Measurements from ENCODE around the gene NEK1. TPM values are rescaled to one million over a fixed set of nuclear protein-coding genes. Genes with fewer than 3 reads are reported as not detected.
"Not testable (repeated sequence)": the region's sequence is repeated elsewhere in the genome, so short reads cannot be mapped to it uniquely, and the experiment has no call there.

NEK1 gene
- total RNA-seq, 2 donors from 2014 or later, result 12.2 to 15.1 TPM

GRCh38 chr4:169458575-169458974, 153.8 kb downstream of the NEK1 start:
- Histone ChIP-seq H3K4me1 (ENCODE audit: control insufficient read depth, insufficient read depth, low read length) (no peaks in the 10 kb centered on the region), H3K4me3 (ENCODE audit: low read length) (no peak overlapping the region), H3K27ac (ENCODE audit: low read depth, low read length) (no peak overlapping the region), H3K36me3 (ENCODE audit: control insufficient read depth, insufficient read depth, low read length) (peaks cover 6% of the 10 kb centered on the region), H3K27me3 (ENCODE audit: control insufficient read depth, insufficient read depth, low read length, poor library complexity, severe bottlenecking) (no peaks in the 10 kb centered on the region), H3K9ac (ENCODE audit: extremely low read depth, low read length, poor library complexity, severe bottlenecking) (no peak overlapping the region), H3K9me3 (ENCODE audit: control insufficient read depth, low read length) (peaks cover 5% of the 10 kb centered on the region)
- no peak for DNase-seq
- H3K9me3 Mint-ChIP-seq, result peaks cover 18% of the 10 kb centered on the region
- H3K36me3 Mint-ChIP-seq (ENCODE audit: low read depth), result peaks cover 35% of the 10 kb centered on the region
- TF ChIP-seq CTCF (conservative IDR thresholded peaks at IDR 0.05), result no peak
- H3K4me3 Mint-ChIP-seq, result no peak overlapping the region
- H3K27ac Mint-ChIP-seq, result no peak overlapping the region
- H3K4me1 Mint-ChIP-seq, result no peaks in the 10 kb centered on the region
- no peaks in the 10 kb centered on the region for H3K27me3 Mint-ChIP-seq (ENCODE audit: insufficient read depth)

GRCh38 chr4:169452644-169453043, 159.7 kb downstream of the NEK1 start:
- H3K27ac Mint-ChIP-seq; H3K27me3 Mint-ChIP-seq (ENCODE audit: insufficient read depth); DNase-seq; H3K27me3 ChIP-seq (ENCODE audit: control insufficient read depth, insufficient read depth, low read length, poor library complexity, severe bottlenecking); H3K4me3 Mint-ChIP-seq; H3K36me3 ChIP-seq (ENCODE audit: control insufficient read depth, insufficient read depth, low read length); H3K4me1 Mint-ChIP-seq; H3K9ac ChIP-seq (ENCODE audit: extremely low read depth, low read length, poor library complexity, severe bottlenecking); H3K4me1 ChIP-seq (ENCODE audit: control insufficient read depth, insufficient read depth, low read length); H3K27ac ChIP-seq (ENCODE audit: low read depth, low read length); H3K4me3 ChIP-seq (ENCODE audit: low read length): not testable (repeated sequence)
- Mint-ChIP-seq H3K36me3 (ENCODE audit: low read depth) (peaks cover 42% of the 10 kb centered on the region), H3K9me3 (peaks cover 48% of the 10 kb centered on the region)
- H3K9me3 ChIP-seq (ENCODE audit: control insufficient read depth, low read length), result peaks cover 16% of the 10 kb centered on the region
- WGBS, 2 experiments (ENCODE audit: insufficient coverage in 1 of 2, insufficient read length in 1 of 2), result 94 to 100% methylated on average over 1 of the region's 1 CpG

- not testable (repeated sequence) for H3K4me1 ChIP-seq (ENCODE audit: control insufficient read depth, insufficient read depth, low read length); H3K27me3 Mint-ChIP-seq (ENCODE audit: insufficient read depth); H3K9ac ChIP-seq (ENCODE audit: extremely low read depth, low read length, poor library complexity, severe bottlenecking); H3K27me3 ChIP-seq (ENCODE audit: control insufficient read depth, insufficient read depth, low read length, poor library complexity, severe bottlenecking); H3K4me1 Mint-ChIP-seq; H3K4me3 Mint-ChIP-seq; DNase-seq; H3K27ac ChIP-seq (ENCODE audit: low read depth, low read length); H3K36me3 ChIP-seq (ENCODE audit: control insufficient read depth, insufficient read depth, low read length); H3K27ac Mint-ChIP-seq; H3K4me3 ChIP-seq (ENCODE audit: low read length)
- peaks cover 42% of the 10 kb centered on the region for H3K9me3 ChIP-seq (ENCODE audit: control insufficient read depth, low read length)
- H3K9me3 Mint-ChIP-seq, result peaks cover 55% of the 10 kb centered on the region
- WGBS, 2 experiments (ENCODE audit: insufficient coverage in 1 of 2, insufficient read length in 1 of 2), result 89 to 100% methylated on average over 3 to 10 of the region's 10 CpGs
- H3K36me3 Mint-ChIP-seq (ENCODE audit: low read depth), result peaks cover 57% of the 10 kb centered on the region
Measured at GRCh38 chr4:169448935-169449334, 163.4 kb downstream of the NEK1 start.

GRCh38 chr4:169446824-169447223, 165.6 kb downstream of the NEK1 start:
- Histone ChIP-seq H3K4me1 (ENCODE audit: control insufficient read depth, insufficient read depth, low read length) (no peaks in the 10 kb centered on the region), H3K9ac (ENCODE audit: extremely low read depth, low read length, poor library complexity, severe bottlenecking) (no peak overlapping the region), H3K36me3 (ENCODE audit: control insufficient read depth, insufficient read depth, low read length) (peaks cover 7% of the 10 kb centered on the region), H3K9me3 (ENCODE audit: control insufficient read depth, low read length) (peaks cover 52% of the 10 kb centered on the region), H3K4me3 (ENCODE audit: low read length) (no peak overlapping the region), H3K27ac (ENCODE audit: low read depth, low read length) (no peak overlapping the region), H3K27me3 (ENCODE audit: control insufficient read depth, insufficient read depth, low read length, poor library complexity, severe bottlenecking) (no peaks in the 10 kb centered on the region)
- no peak overlapping the region for H3K27ac Mint-ChIP-seq
- no peaks in the 10 kb centered on the region for H3K4me1 Mint-ChIP-seq
- H3K9me3 Mint-ChIP-seq, result peaks cover 40% of the 10 kb centered on the region
- peaks cover 51% of the 10 kb centered on the region for H3K36me3 Mint-ChIP-seq (ENCODE audit: low read depth)
- no peaks in the 10 kb centered on the region for H3K27me3 Mint-ChIP-seq (ENCODE audit: insufficient read depth)
- WGBS, 2 experiments (ENCODE audit: insufficient coverage in 1 of 2, insufficient read length in 1 of 2), result 82 to 97% methylated on average over 2 to 4 of the region's 4 CpGs
- H3K4me3 Mint-ChIP-seq, result no peak overlapping the region
- TF ChIP-seq CTCF (conservative IDR thresholded peaks at IDR 0.05), result no peak
- DNase-seq, result no peak

Measured in endodermal cell (in vitro differentiated cells).